Measurements from ENCODE around the gene ARHGAP44. TPM values are rescaled to one million over a fixed set of nuclear protein-coding genes. Genes with fewer than 3 reads are reported as not detected.

ARHGAP44 gene
- total and polyA plus RNA-seq, 2 of the 13 experiments (the other 11 are each of a cell fraction or from before 2014, with no cell fraction given), result 0.79 to 3.1 TPM

GRCh38 chr17:12789075-12789480 is 220 bp upstream of the ARHGAP44 start:
- BruUV-seq (replicated peaks), result no TSS peak
- in situ Hi-C loops (cut with HindIII; ENCODE audit: extremely low pct_ligation_motif_present, low pct_unique_long_range_greater_than_20kb) (no loop called here), intact Hi-C loops (cut with micrococcal nuclease; ENCODE audit: unreplicated experiment) (no loop called here)
- Histone ChIP-seq H3K9me3 (ENCODE audit: low read length) (no peaks in the 10 kb centered on the region), H2AFZ (ENCODE audit: low read length) (no peak overlapping the region), H3K4me1 (ENCODE audit: insufficient read depth, low read length) (peaks cover 16% of the 10 kb centered on the region), H3K27me3 (ENCODE audit: control insufficient read depth in 1 of 2, insufficient read depth in 2 of 2, low read length in 2 of 2) (peaks cover 2 to 27% of the 10 kb centered on the region in 2 experiments; a peak in 4 of 5 replicates), H3K4me3 (replicated peaks in 1 of 3; ENCODE audit: insufficient read depth in 1 of 3, low read depth in 2 of 3, low read length in 3 of 3) (peak overlapping the region; percentile 71 to 78 (median 73); a peak in 5 of 6 replicates), H3K36me3 (replicated peaks in 1 of 2; ENCODE audit: control insufficient read depth in 1 of 2, insufficient read depth in 2 of 2, low read length in 2 of 2) (no peaks in the 10 kb centered on the region), H4K20me1 (ENCODE audit: insufficient read depth, low read length) (no peaks in the 10 kb centered on the region), H3K4me2 (ENCODE audit: low read depth, low read length) (peak overlapping the region; percentile 82), H3K27ac (ENCODE audit: extremely low read length, insufficient read depth, low read length) (no peak overlapping the region), H3K79me2 (ENCODE audit: insufficient read depth, low read length) (no peaks in the 10 kb centered on the region), H3K9ac (ENCODE audit: insufficient read depth, low read depth, low read length) (no peak overlapping the region)
- POLR2A ChIA-PET, result no interaction called here
- DNase-seq (ENCODE audit: low spot score) (peak; percentile 40), ATAC-seq (no peak), FAIRE-seq (no peak)
- CTCF ChIA-PET (ENCODE audit: low intra/inter-chr PET ratio, low total read pairs), result no interaction called here
- WGBS (ENCODE audit: low lambda C conversion rate), result under 1% methylated on average over 16 of the region's 16 CpGs
- TF ChIP-seq ZSCAN9 (CRISPR knock-in tag; IDR thresholded peaks at IDR 0.05; ENCODE audit: borderline replicate concordance) (no peak), THYN1 (CRISPR knock-in tag; IDR thresholded peaks at IDR 0.05; ENCODE audit: borderline replicate concordance, low read depth) (no peak), MAX (IDR thresholded peaks at IDR 0.05) (peak; percentile 21; the same call in 1 of the 2 replicates), SRSF1 (optimal IDR thresholded peaks at IDR 0.05; ENCODE audit: low read depth, low read length) (no peak), ZNF282 (IDR thresholded peaks at IDR 0.05; ENCODE audit: partially characterized antibody) (no peak), NCOA5 (CRISPR knock-in tag; IDR thresholded peaks at IDR 0.05) (no peak), CEBPB (IDR thresholded peaks at IDR 0.05; ENCODE audit: borderline replicate concordance, low read depth, low read length) (no peak), NFE2 (CRISPR knock-in tag; IDR thresholded peaks at IDR 0.05) (no peak), FOXP1 (IDR thresholded peaks at IDR 0.05) (no peak), FOXP1 (CRISPR knock-in tag; IDR thresholded peaks at IDR 0.05) (no peak), NFYB (CRISPR knock-in tag; IDR thresholded peaks at IDR 0.05) (no peak), XRCC5 (optimal IDR thresholded peaks at IDR 0.05; ENCODE audit: low read length) (peak; percentile 76), ZNF615 (CRISPR knock-in tag; IDR thresholded peaks at IDR 0.05; ENCODE audit: borderline replicate concordance) (no peak), ZNF639 (CRISPR knock-in tag; conservative IDR thresholded peaks at IDR 0.05) (no peak), GFI1 (CRISPR knock-in tag; IDR thresholded peaks at IDR 0.05; ENCODE audit: borderline replicate concordance) (no peak), SPEN (CRISPR knock-in tag; IDR thresholded peaks at IDR 0.05; ENCODE audit: low read depth) (no peak), MBD4 (IDR thresholded peaks at IDR 0.05; ENCODE audit: borderline replicate concordance, low read length) (no peak), ATF2 (CRISPR knock-in tag; IDR thresholded peaks at IDR 0.05) (no peak), ZNF253 (CRISPR knock-in tag; IDR thresholded peaks at IDR 0.05; ENCODE audit: borderline replicate concordance) (no peak), TMF1 (CRISPR knock-in tag; IDR thresholded peaks at IDR 0.05; ENCODE audit: low read depth) (no peak)
- TF ChIP-seq, protein P1, sequence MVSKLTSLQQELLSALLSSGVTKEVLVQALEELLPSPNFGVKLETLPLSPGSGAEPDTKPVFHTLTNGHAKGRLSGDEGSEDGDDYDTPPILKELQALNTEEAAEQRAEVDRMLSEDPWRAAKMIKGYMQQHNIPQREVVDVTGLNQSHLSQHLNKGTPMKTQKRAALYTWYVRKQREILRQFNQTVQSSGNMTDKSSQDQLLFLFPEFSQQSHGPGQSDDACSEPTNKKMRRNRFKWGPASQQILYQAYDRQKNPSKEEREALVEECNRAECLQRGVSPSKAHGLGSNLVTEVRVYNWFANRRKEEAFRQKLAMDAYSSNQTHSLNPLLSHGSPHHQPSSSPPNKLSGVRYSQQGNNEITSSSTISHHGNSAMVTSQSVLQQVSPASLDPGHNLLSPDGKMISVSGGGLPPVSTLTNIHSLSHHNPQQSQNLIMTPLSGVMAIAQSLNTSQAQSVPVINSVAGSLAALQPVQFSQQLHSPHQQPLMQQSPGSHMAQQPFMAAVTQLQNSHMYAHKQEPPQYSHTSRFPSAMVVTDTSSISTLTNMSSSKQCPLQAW (CRISPR knock-in tag; IDR thresholded peaks at IDR 0.05), result 0 out of 2 replicates have a peak, but pooled peaks have one; percentile 21
- TF ChIP-seq, protein P2, sequence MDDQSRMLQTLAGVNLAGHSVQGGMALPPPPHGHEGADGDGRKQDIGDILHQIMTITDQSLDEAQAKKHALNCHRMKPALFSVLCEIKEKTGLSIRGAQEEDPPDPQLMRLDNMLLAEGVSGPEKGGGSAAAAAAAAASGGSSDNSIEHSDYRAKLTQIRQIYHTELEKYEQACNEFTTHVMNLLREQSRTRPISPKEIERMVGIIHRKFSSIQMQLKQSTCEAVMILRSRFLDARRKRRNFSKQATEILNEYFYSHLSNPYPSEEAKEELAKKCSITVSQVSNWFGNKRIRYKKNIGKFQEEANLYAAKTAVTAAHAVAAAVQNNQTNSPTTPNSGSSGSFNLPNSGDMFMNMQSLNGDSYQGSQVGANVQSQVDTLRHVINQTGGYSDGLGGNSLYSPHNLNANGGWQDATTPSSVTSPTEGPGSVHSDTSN (CRISPR knock-in tag; IDR thresholded peaks at IDR 0.05; ENCODE audit: borderline replicate concordance), result no peak

Data from HepG2 (cell line).